PFSK-1 (cell line): ENCODE results near the gene CADM2.

Experiments
- FOXP2 ChIP-seq: optimal IDR thresholded peaks from 2 replicates; pipeline ENCODE3; 2011; ENCODE audit warnings: borderline replicate concordance, control low read depth, inconsistent platforms; ENCODE audit not compliant: insufficient read depth; ENCODE audit errors: extremely low read length, extremely low read depth
- POLR2AphosphoS5 ChIP-seq: IDR thresholded peaks from 2 replicates; pipeline ENCODE4 v1.6.1; 2012; ENCODE audit warnings: low read depth, mild to moderate bottlenecking, control low read depth, low read length, moderate library complexity
- SIN3A ChIP-seq: IDR thresholded peaks from 2 replicates; pipeline ENCODE4 v1.6.1; 2012; ENCODE audit warnings: mild to moderate bottlenecking, low read length, moderate library complexity, borderline replicate concordance; ENCODE audit not compliant: insufficient read depth
- TAF1 ChIP-seq: IDR thresholded peaks from 2 replicates; pipeline ENCODE4 v1.6.1; 2012; ENCODE audit warnings: low read length, control low read depth, borderline replicate concordance; ENCODE audit not compliant: insufficient read depth
- TF ChIP-seq, protein P1 (sequence below), 2 experiments: IDR thresholded peaks; 2 replicates each; pipeline versions ENCODE4 v1.6.1 to v1.8.0; 2011 to 2012; ENCODE audit warnings: low read depth in 2 of 2, low read length in 2 of 2, control low read depth in 1 of 2, inconsistent platforms in 1 of 2, mild to moderate bottlenecking in 1 of 2, moderate library complexity in 1 of 2; ENCODE audit not compliant: insufficient read depth in 1 of 2

- no peak for TF ChIP-seq POLR2AphosphoS5
- no peak for TF ChIP-seq SIN3A
- TF ChIP-seq TAF1: no peak
- TF ChIP-seq, protein P1, sequence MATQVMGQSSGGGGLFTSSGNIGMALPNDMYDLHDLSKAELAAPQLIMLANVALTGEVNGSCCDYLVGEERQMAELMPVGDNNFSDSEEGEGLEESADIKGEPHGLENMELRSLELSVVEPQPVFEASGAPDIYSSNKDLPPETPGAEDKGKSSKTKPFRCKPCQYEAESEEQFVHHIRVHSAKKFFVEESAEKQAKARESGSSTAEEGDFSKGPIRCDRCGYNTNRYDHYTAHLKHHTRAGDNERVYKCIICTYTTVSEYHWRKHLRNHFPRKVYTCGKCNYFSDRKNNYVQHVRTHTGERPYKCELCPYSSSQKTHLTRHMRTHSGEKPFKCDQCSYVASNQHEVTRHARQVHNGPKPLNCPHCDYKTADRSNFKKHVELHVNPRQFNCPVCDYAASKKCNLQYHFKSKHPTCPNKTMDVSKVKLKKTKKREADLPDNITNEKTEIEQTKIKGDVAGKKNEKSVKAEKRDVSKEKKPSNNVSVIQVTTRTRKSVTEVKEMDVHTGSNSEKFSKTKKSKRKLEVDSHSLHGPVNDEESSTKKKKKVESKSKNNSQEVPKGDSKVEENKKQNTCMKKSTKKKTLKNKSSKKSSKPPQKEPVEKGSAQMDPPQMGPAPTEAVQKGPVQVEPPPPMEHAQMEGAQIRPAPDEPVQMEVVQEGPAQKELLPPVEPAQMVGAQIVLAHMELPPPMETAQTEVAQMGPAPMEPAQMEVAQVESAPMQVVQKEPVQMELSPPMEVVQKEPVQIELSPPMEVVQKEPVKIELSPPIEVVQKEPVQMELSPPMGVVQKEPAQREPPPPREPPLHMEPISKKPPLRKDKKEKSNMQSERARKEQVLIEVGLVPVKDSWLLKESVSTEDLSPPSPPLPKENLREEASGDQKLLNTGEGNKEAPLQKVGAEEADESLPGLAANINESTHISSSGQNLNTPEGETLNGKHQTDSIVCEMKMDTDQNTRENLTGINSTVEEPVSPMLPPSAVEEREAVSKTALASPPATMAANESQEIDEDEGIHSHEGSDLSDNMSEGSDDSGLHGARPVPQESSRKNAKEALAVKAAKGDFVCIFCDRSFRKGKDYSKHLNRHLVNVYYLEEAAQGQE (IDR thresholded peaks at IDR 0.05; ENCODE audit: insufficient read depth in 1 of 2, low read depth in 2 of 2, low read length in 2 of 2): no peak
- TF ChIP-seq FOXP2: no peak
Observed at GRCh38 chr3:85508659-85509058, 549.9 kb downstream of the CADM2 start.
